Hepatocyte (in vitro differentiated cells): Measurements from ENCODE around the gene SRRT.

ENCODE experiments used
- CTCF ChIP-seq: fragments of 200-600 bp; sonication (generic); IDR thresholded peaks from 2 replicates; pipeline ENCODE4 v1.5.1; 2016; ENCODE audit warnings: antibody characterized with exemption, mild to moderate bottlenecking; ENCODE audit not compliant: poor library complexity
- EZH2 ChIP-seq: fragments of 200-600 bp; sonication (generic); IDR thresholded peaks from 2 replicates; pipeline ENCODE4 v1.6.1; 2016; ENCODE audit warnings: antibody characterized with exemption, mild to moderate bottlenecking, borderline replicate concordance

GRCh38 chr7:100897772-100898454 is 23.0 kb downstream of the SRRT start:
- TF ChIP-seq CTCF = no peak
- TF ChIP-seq EZH2 = no peak
